Measurements from ENCODE around the gene ZFP69.

The ZFP69 gene

DNA sequence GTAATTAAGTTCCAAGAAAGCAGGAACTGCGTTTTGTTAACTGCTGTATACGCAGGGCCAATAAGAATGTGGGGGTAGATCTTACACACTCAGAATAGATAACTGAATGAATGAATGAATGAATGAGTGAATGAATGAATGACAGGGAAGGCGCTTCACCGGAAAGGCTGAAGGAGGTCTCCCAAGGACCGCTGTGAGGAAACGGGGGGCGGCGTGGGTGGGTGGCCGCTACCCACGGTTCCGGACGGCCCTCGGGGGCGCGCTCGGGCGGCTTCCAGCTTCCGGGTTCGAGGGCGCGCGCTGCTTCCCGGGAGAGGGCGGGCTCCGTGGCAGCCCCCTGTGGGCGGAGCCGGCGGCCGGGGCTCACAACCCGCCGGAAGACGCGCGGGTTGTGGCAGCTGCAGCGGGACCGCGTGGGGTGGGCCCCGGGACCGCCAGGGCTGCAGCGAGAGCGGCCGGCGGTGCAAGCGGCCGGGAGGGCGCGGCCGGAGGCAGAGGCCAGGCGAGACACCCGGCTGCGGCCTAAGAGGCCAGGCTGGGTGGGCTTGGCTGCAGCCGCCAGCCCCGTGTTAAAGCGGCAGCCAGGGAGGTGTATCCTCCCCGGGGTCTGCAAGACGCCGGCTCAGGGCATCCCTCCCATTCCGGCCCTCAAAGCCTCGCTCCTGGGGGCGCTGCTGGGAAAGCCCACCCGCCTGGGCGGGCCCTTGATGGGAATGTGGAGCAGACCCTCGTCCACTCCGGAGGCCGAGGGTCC is at the start of gene ZFP69:
Gene ZFP69, plus strand, starts transcription at position 367 of the 754 bp plus-strand sequence. CDS start 2,072 bp downstream, outside the sequence.
- H3K9me3 ChIP-seq (ENCODE audit: insufficient read depth, low read depth, low read length) = peaks cover 18% of the 10 kb centered on the region
- peak within 1 kb of the TSS; percentile 77; the same call in 1 of the 2 replicates for H3K9ac ChIP-seq (ENCODE audit: low read depth, low read length)
- peak within 1 kb of the TSS; percentile 88 for H3K4me3 ChIP-seq (ENCODE audit: low read length)
- H3K36me3 ChIP-seq (ENCODE audit: insufficient read depth, low read depth, low read length) = no peaks in the 10 kb centered on the region; the same call in 1 of the 2 replicates
- peaks cover 9% of the 10 kb centered on the region; the same call in 1 of the 2 replicates for H3K27me3 ChIP-seq (ENCODE audit: insufficient read depth, low read length)
- H3K4me1 ChIP-seq (ENCODE audit: insufficient read depth, low read length) = no peaks in the 10 kb centered on the region
- no peak within 1 kb of the TSS for H3K27ac ChIP-seq (ENCODE audit: low read length)

DNA sequence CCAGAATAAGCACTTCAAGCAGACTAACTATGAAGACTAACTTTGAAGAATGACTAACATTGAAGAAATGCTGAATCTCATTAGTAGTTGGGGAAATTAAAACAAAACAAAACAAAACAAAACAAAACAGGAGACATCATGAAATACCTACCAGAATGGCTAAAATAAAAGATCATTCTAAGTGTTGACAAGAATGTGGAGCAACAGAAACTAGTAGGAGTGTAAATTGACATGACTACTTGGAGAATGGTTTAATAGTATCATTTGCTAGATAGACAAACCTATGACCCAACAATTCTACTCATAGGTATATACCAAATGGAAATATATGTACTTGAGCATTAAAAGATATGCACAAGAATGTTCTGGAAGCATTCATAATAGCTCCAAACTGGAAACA is 45.7 kb upstream of the ZFP69 start:
- no peak overlapping the region for H3K27ac ChIP-seq (ENCODE audit: low read length)
- H3K36me3 ChIP-seq (ENCODE audit: insufficient read depth, low read depth, low read length) = no peaks in the 10 kb centered on the region
- no peaks in the 10 kb centered on the region for H3K9me3 ChIP-seq (ENCODE audit: insufficient read depth, low read depth, low read length)
- H3K4me3 ChIP-seq (ENCODE audit: low read length) = no peak overlapping the region
- no peaks in the 10 kb centered on the region for H3K4me1 ChIP-seq (ENCODE audit: insufficient read depth, low read length)
- no peaks in the 10 kb centered on the region for H3K27me3 ChIP-seq (ENCODE audit: insufficient read depth, low read length)
- no peak overlapping the region for H3K9ac ChIP-seq (ENCODE audit: low read depth, low read length)

DNA sequence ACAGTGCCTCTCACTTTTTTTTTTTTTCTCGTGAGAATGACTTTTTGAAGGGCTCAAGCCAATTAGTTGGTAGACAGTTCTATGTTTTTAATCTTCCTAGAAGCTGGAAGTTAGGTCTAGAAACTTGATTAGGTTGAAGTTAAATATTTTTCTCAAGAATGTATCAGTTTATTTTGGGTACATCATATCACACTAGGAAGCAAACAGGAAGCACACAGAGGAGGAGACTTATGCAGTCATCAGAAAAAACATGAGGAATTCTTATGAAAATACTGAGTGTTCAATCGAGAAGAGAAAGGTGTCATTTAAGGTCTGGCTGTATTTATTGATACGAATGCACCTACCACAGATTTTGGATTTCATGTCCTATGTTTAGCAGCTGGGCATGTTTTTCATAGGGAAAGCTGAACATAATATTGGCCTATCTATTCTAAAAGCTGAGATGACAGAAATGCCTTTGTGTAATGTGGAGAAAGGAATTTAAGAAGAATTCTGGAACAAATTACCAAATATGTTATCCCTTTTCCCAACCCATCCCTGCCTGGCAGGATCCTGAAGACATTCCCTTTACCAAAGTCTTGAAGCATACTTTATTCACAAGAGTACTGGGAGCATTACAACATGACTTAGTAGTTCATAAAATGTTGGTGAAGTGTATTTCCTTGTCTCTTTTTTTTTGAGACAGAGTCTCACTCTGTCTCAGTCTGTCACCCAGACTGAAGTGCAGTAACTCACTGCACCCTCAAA is 44.3 kb upstream of the ZFP69 start:
- H3K9ac ChIP-seq (ENCODE audit: low read depth, low read length) = no peak overlapping the region
- H3K4me3 ChIP-seq (ENCODE audit: low read length) = no peak overlapping the region
- H3K27ac ChIP-seq (ENCODE audit: low read length) = no peak overlapping the region
- no peaks in the 10 kb centered on the region for H3K27me3 ChIP-seq (ENCODE audit: insufficient read depth, low read length)
- H3K4me1 ChIP-seq (ENCODE audit: insufficient read depth, low read length) = no peaks in the 10 kb centered on the region
- H3K36me3 ChIP-seq (ENCODE audit: insufficient read depth, low read depth, low read length) = no peaks in the 10 kb centered on the region
- H3K9me3 ChIP-seq (ENCODE audit: insufficient read depth, low read depth, low read length) = no peaks in the 10 kb centered on the region

GRCh38 chr1:40435471-40435870 is 41.6 kb upstream of the ZFP69 start:
- Histone ChIP-seq H3K9me3 (ENCODE audit: insufficient read depth, low read depth, low read length) (no peaks in the 10 kb centered on the region), H3K27me3 (ENCODE audit: insufficient read depth, low read length) (no peaks in the 10 kb centered on the region), H3K36me3 (ENCODE audit: insufficient read depth, low read depth, low read length) (no peaks in the 10 kb centered on the region), H3K4me3 (ENCODE audit: low read length) (no peak overlapping the region), H3K9ac (ENCODE audit: low read depth, low read length) (no peak overlapping the region), H3K4me1 (ENCODE audit: insufficient read depth, low read length) (no peaks in the 10 kb centered on the region), H3K27ac (ENCODE audit: low read length) (no peak overlapping the region)

GRCh38 chr1:40435876-40436275 is 41.2 kb upstream of the ZFP69 start:
- no peak overlapping the region for H3K9ac ChIP-seq (ENCODE audit: low read depth, low read length)
- H3K4me1 ChIP-seq (ENCODE audit: insufficient read depth, low read length) = no peaks in the 10 kb centered on the region
- no peak overlapping the region for H3K27ac ChIP-seq (ENCODE audit: low read length)

DNA sequence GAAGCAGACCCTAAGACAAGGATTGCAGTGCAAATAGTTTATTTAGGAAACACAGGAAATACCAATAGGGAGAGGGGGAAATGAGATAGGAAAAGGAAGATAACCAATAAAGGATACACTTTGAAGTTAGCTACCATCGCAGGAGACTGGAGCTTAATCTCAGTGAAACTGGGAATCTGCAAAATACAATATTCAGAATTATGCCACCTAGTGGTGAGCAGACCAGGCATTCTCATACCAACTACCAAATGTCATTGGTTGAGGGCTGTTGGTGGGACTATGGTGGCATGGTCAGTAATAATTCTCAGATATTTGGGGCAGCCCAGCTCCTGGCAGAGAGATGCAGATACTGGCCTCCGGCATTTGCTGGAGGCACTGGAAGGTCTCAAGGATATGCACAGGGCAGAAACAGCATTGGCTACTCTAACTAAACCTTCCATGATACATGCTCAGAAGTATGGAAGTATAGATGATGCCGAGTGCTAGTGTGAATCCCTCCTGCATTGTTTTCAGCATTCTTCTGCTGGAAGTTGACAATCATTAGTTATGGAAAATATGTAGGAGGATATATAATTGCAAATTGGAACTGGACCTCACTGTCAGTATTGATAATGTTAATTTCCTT is 38.6 kb upstream of the ZFP69 start:
- H3K36me3 ChIP-seq (ENCODE audit: insufficient read depth, low read depth, low read length) = no peaks in the 10 kb centered on the region
- H3K4me3 ChIP-seq (ENCODE audit: low read length) = no peak overlapping the region
- no peak overlapping the region for H3K27ac ChIP-seq (ENCODE audit: low read length)
- no peaks in the 10 kb centered on the region for H3K4me1 ChIP-seq (ENCODE audit: insufficient read depth, low read length)
- no peak overlapping the region for H3K9ac ChIP-seq (ENCODE audit: low read depth, low read length)
- H3K27me3 ChIP-seq (ENCODE audit: insufficient read depth, low read length) = no peaks in the 10 kb centered on the region
- no peaks in the 10 kb centered on the region for H3K9me3 ChIP-seq (ENCODE audit: insufficient read depth, low read depth, low read length)

More at GRCh38 chr1:40435876-40436275, 41.2 kb upstream of the ZFP69 start:
- Histone ChIP-seq H3K9me3 (ENCODE audit: insufficient read depth, low read depth, low read length) (no peaks in the 10 kb centered on the region), H3K4me3 (ENCODE audit: low read length) (no peak overlapping the region), H3K36me3 (ENCODE audit: insufficient read depth, low read depth, low read length) (no peaks in the 10 kb centered on the region), H3K27me3 (ENCODE audit: insufficient read depth, low read length) (no peaks in the 10 kb centered on the region)

GRCh38 chr1:40439247-40439646 is 37.8 kb upstream of the ZFP69 start:
- Histone ChIP-seq H3K9ac (ENCODE audit: low read depth, low read length) (no peak overlapping the region), H3K36me3 (ENCODE audit: insufficient read depth, low read depth, low read length) (no peaks in the 10 kb centered on the region), H3K27ac (ENCODE audit: low read length) (no peak overlapping the region), H3K4me3 (ENCODE audit: low read length) (no peak overlapping the region), H3K4me1 (ENCODE audit: insufficient read depth, low read length) (no peaks in the 10 kb centered on the region), H3K9me3 (ENCODE audit: insufficient read depth, low read depth, low read length) (no peaks in the 10 kb centered on the region), H3K27me3 (ENCODE audit: insufficient read depth, low read length) (no peaks in the 10 kb centered on the region)

- peak within 1 kb of the TSS; percentile 59 for H3K27ac ChIP-seq (ENCODE audit: low read length)
- H3K27me3 ChIP-seq (ENCODE audit: insufficient read depth, low read length) = no peaks in the 10 kb centered on the region
- H3K4me3 ChIP-seq (ENCODE audit: low read length) = peak within 1 kb of the TSS; percentile 89
- H3K9ac ChIP-seq (ENCODE audit: low read depth, low read length) = peak within 1 kb of the TSS; percentile 86
- H3K36me3 ChIP-seq (ENCODE audit: insufficient read depth, low read depth, low read length) = peaks cover 9% of the 10 kb centered on the region
- peaks cover 7% of the 10 kb centered on the region; the same call in 1 of the 2 replicates for H3K4me1 ChIP-seq (ENCODE audit: insufficient read depth, low read length)
- H3K9me3 ChIP-seq (ENCODE audit: insufficient read depth, low read depth, low read length) = peaks cover 15% of the 10 kb centered on the region
Measured at GRCh38 chr1:40449684-40450494, 27.2 kb upstream of the ZFP69 start, which contains the start of gene ZFP69B. TSS of gene ZFP69B (plus strand) at chr1:40450476. CDS start at chr1:40450962, 486 bp downstream.

GRCh38 chr1:40450495-40451237 is 26.4 kb upstream of the ZFP69 start:
- H3K9me3 ChIP-seq (ENCODE audit: insufficient read depth, low read depth, low read length) = peaks cover 19% of the 10 kb centered on the region

GRCh38 chr1:40451238-40451585 is 25.9 kb upstream of the ZFP69 start:
- H3K9ac ChIP-seq (ENCODE audit: low read depth, low read length) = peak overlapping the region; percentile 86; the same call in 1 of the 2 replicates
- H3K36me3 ChIP-seq (ENCODE audit: insufficient read depth, low read depth, low read length) = peaks cover 22% of the 10 kb centered on the region
- H3K9me3 ChIP-seq (ENCODE audit: insufficient read depth, low read depth, low read length) = peaks cover 23% of the 10 kb centered on the region
- peak overlapping the region; percentile 89 for H3K4me3 ChIP-seq (ENCODE audit: low read length)
- no peaks in the 10 kb centered on the region for H3K27me3 ChIP-seq (ENCODE audit: insufficient read depth, low read length)
- no peak overlapping the region for H3K27ac ChIP-seq (ENCODE audit: low read length)
- H3K4me1 ChIP-seq (ENCODE audit: insufficient read depth, low read length) = peaks cover 7% of the 10 kb centered on the region; the same call in 1 of the 2 replicates

More at GRCh38 chr1:40450495-40451237, 26.4 kb upstream of the ZFP69 start:
- Histone ChIP-seq H3K36me3 (ENCODE audit: insufficient read depth, low read depth, low read length) (peaks cover 17% of the 10 kb centered on the region), H3K27ac (ENCODE audit: low read length) (peak overlapping the region; percentile 8), H3K4me3 (ENCODE audit: low read length) (peak overlapping the region; percentile 89), H3K4me1 (ENCODE audit: insufficient read depth, low read length) (peaks cover 7% of the 10 kb centered on the region; the same call in 1 of the 2 replicates), H3K9ac (ENCODE audit: low read depth, low read length) (peak overlapping the region; percentile 86; the same call in 1 of the 2 replicates), H3K27me3 (ENCODE audit: insufficient read depth, low read length) (no peaks in the 10 kb centered on the region)

Measured in iPS-20b (cell line).